ENCODE results near the gene PTMS.

Gene PTMS

GRCh38 chr12:6778574-6779550 lies 12.7 kb downstream of the PTMS start:
- H3K4me1 ChIP-seq (ENCODE audit: low read length): peaks cover 29% of the 10 kb centered on the region
- peak overlapping the region; percentile 76 for H3K4me3 ChIP-seq (ENCODE audit: low read length)
- no peaks in the 10 kb centered on the region for H3K9me3 ChIP-seq (ENCODE audit: insufficient read depth, low read length)
- H3K36me3 ChIP-seq (replicated peaks; ENCODE audit: low read depth, low read length): no peaks in the 10 kb centered on the region
- no peak overlapping the region for H3K27ac ChIP-seq (ENCODE audit: low read length)
- no peak for TF ChIP-seq EZH2phosphoT487 (IDR thresholded peaks at IDR 0.05; ENCODE audit: low read depth)
- TF ChIP-seq CTCF (IDR thresholded peaks at IDR 0.05; ENCODE audit: low read depth, low read length): peak; percentile 94
- peak overlapping the region; percentile 59 for H3K9ac ChIP-seq (ENCODE audit: low read length)
- no peaks in the 10 kb centered on the region for H4K20me1 ChIP-seq (ENCODE audit: insufficient read depth, low read length)
- H3K79me2 ChIP-seq (ENCODE audit: low read length): no peaks in the 10 kb centered on the region
- peak overlapping the region; percentile 82 for H2AFZ ChIP-seq (ENCODE audit: low read depth, low read length)
- peaks cover 30% of the 10 kb centered on the region for H3K27me3 ChIP-seq (ENCODE audit: low read depth, low read length)
- H3K4me2 ChIP-seq (ENCODE audit: low read length): peak overlapping the region; percentile 92

GRCh38 chr12:6779708-6780432 lies 13.7 kb downstream of the PTMS start:
- H3K4me2 ChIP-seq (ENCODE audit: low read length): no peak overlapping the region
- H3K27ac ChIP-seq (ENCODE audit: low read length): no peak overlapping the region
- TF ChIP-seq CTCF (IDR thresholded peaks at IDR 0.05; ENCODE audit: low read depth, low read length) (no peak), EZH2phosphoT487 (IDR thresholded peaks at IDR 0.05; ENCODE audit: low read depth) (no peak)
- H2AFZ ChIP-seq (ENCODE audit: low read depth, low read length): no peak overlapping the region
- no peaks in the 10 kb centered on the region for H3K9me3 ChIP-seq (ENCODE audit: insufficient read depth, low read length)
- H4K20me1 ChIP-seq (ENCODE audit: insufficient read depth, low read length): no peaks in the 10 kb centered on the region
- H3K36me3 ChIP-seq (replicated peaks; ENCODE audit: low read depth, low read length): no peaks in the 10 kb centered on the region
- H3K4me3 ChIP-seq (ENCODE audit: low read length): no peak overlapping the region
- no peaks in the 10 kb centered on the region for H3K79me2 ChIP-seq (ENCODE audit: low read length)
- peaks cover 24% of the 10 kb centered on the region for H3K27me3 ChIP-seq (ENCODE audit: low read depth, low read length)
- peaks cover 37% of the 10 kb centered on the region for H3K4me1 ChIP-seq (ENCODE audit: low read length)
- H3K9ac ChIP-seq (ENCODE audit: low read length): no peak overlapping the region

GRCh38 chr12:6780573-6780972 lies 14.4 kb downstream of the PTMS start:
- H3K27ac ChIP-seq (ENCODE audit: low read length): no peak overlapping the region
- H3K79me2 ChIP-seq (ENCODE audit: low read length): no peaks in the 10 kb centered on the region
- no peaks in the 10 kb centered on the region for H3K9me3 ChIP-seq (ENCODE audit: insufficient read depth, low read length)
- TF ChIP-seq EZH2phosphoT487 (IDR thresholded peaks at IDR 0.05; ENCODE audit: low read depth): no peak
- TF ChIP-seq CTCF (IDR thresholded peaks at IDR 0.05; ENCODE audit: low read depth, low read length): no peak
- no peak overlapping the region for H3K9ac ChIP-seq (ENCODE audit: low read length)
- H3K4me3 ChIP-seq (ENCODE audit: low read length): no peak overlapping the region
- H2AFZ ChIP-seq (ENCODE audit: low read depth, low read length): no peak overlapping the region; the same call in 1 of the 2 replicates
- no peaks in the 10 kb centered on the region for H3K36me3 ChIP-seq (replicated peaks; ENCODE audit: low read depth, low read length)
- no peak overlapping the region for H3K4me2 ChIP-seq (ENCODE audit: low read length)
- peaks cover 33% of the 10 kb centered on the region for H3K4me1 ChIP-seq (ENCODE audit: low read length)
- H3K27me3 ChIP-seq (ENCODE audit: low read depth, low read length): peaks cover 22% of the 10 kb centered on the region
- H4K20me1 ChIP-seq (ENCODE audit: insufficient read depth, low read length): no peaks in the 10 kb centered on the region

GRCh38 chr12:6782119-6782518 lies 16.0 kb downstream of the PTMS start:
- no peak for TF ChIP-seq EZH2phosphoT487 (IDR thresholded peaks at IDR 0.05; ENCODE audit: low read depth)
- Histone ChIP-seq H3K4me2 (ENCODE audit: low read length) (no peak overlapping the region), H3K36me3 (replicated peaks; ENCODE audit: low read depth, low read length) (no peaks in the 10 kb centered on the region)

More at GRCh38 chr12:6782119-6782518, 16.0 kb downstream of the PTMS start:
- H3K9ac ChIP-seq (ENCODE audit: low read length): no peak overlapping the region
- H3K27me3 ChIP-seq (ENCODE audit: low read depth, low read length): peaks cover 11% of the 10 kb centered on the region
- H3K9me3 ChIP-seq (ENCODE audit: insufficient read depth, low read length): no peaks in the 10 kb centered on the region
- H4K20me1 ChIP-seq (ENCODE audit: insufficient read depth, low read length): no peaks in the 10 kb centered on the region
- H3K79me2 ChIP-seq (ENCODE audit: low read length): no peaks in the 10 kb centered on the region
- peaks cover 21% of the 10 kb centered on the region for H3K4me1 ChIP-seq (ENCODE audit: low read length)
- H3K4me3 ChIP-seq (ENCODE audit: low read length): no peak overlapping the region
- H2AFZ ChIP-seq (ENCODE audit: low read depth, low read length): 0 out of 2 replicates have a peak overlapping the region, but pooled peaks have one; percentile 19
- no peak overlapping the region for H3K27ac ChIP-seq (ENCODE audit: low read length)
